K562 (cell line): ENCODE data around the gene CBX3. TPM values are rescaled to one million over a fixed set of nuclear protein-coding genes. Genes with fewer than 3 reads are reported as not detected.

Experiments used
- COPS2 ChIP-seq: fragments of 450-650 bp; conservative IDR thresholded peaks from 2 replicates; pipeline ENCODE4 v1.6.1; 2016; ENCODE audit warnings: mild to moderate bottlenecking, moderate library complexity
- EP300 ChIP-seq: IDR thresholded peaks from 2 replicates; pipeline ENCODE4 v1.6.1; 2012; ENCODE audit warnings: low read length, improper control_type of control experiment
- GTF2B ChIP-seq: IDR thresholded peaks from 2 replicates; pipeline ENCODE4 v1.6.1; 2011; ENCODE audit not compliant: insufficient read length; ENCODE audit errors: extremely low read depth
- HDGF ChIP-seq: fragments of 450-650 bp; IDR thresholded peaks from 2 replicates; pipeline ENCODE4 v1.6.1; 2016
- KLF16 ChIP-seq: IDR thresholded peaks from 2 replicates; pipeline ENCODE4 v1.6.1; 2016; ENCODE audit warnings: antibody characterized with exemption
- MBD2 ChIP-seq: sonication (generic); IDR thresholded peaks from 2 replicates; pipeline ENCODE4 v1.6.1; 2016; ENCODE audit warnings: low read depth, borderline replicate concordance
- MCM3 ChIP-seq: fragments of 450-650 bp; IDR thresholded peaks from 2 replicates; pipeline ENCODE4 v1.6.1; 2016
- MLX ChIP-seq, 2 experiments: fragments of 450-650 bp in 1 of 2; sonication (generic) in 1 of 2; formaldehyde crosslinking; conservative IDR thresholded peaks; 2 replicates each; pipeline versions ENCODE4 v1.4.0 to v1.8.1; 2020 to 2022; ENCODE audit warnings: mild to moderate bottlenecking in 1 of 2, missing genetic modification reagents in 1 of 2
- NR2F6 ChIP-seq: fragments of 450-650 bp; formaldehyde crosslinking; IDR thresholded peaks from 2 replicates; pipeline ENCODE4 v1.4.0; 2020; ENCODE audit warnings: mild to moderate bottlenecking
- POLR3A ChIP-seq: IDR thresholded peaks from 2 replicates; pipeline ENCODE4 v1.6.1; 2011; ENCODE audit warnings: borderline replicate concordance, mild to moderate bottlenecking, moderate library complexity; ENCODE audit not compliant: insufficient read length, insufficient read depth; ENCODE audit errors: extremely low read depth
- RNF219 ChIP-seq: fragments of 250-450 bp; sonication (Bioruptor Pico); IDR thresholded peaks from 2 replicates; pipeline ENCODE4 v1.5.0; 2022; ENCODE audit warnings: mild to moderate bottlenecking
- TAL1 ChIP-seq: fragments of 450-650 bp; IDR thresholded peaks from 2 replicates; pipeline ENCODE4 v1.6.1; 2016; ENCODE audit warnings: mild to moderate bottlenecking
- TGIF2 ChIP-seq: sonication (generic); formaldehyde crosslinking; IDR thresholded peaks from 2 replicates; pipeline ENCODE4 v1.8.1; 2022; ENCODE audit warnings: mild to moderate bottlenecking, missing genetic modification reagents, moderate library complexity
- ZNF146 ChIP-seq: IDR thresholded peaks from one replicate; pipeline ENCODE4 v1.6.1; 2018; ENCODE audit warnings: missing compliant biosample characterization; ENCODE audit not compliant: unreplicated experiment
- ZNF644 ChIP-seq: fragments of 200-800 bp; sonication (Bioruptor generic); IDR thresholded peaks from 2 replicates; pipeline ENCODE4 v1.6.1; 2016; ENCODE audit warnings: low read depth, missing genetic modification characterization, missing compliant biosample characterization
- ZNF695 ChIP-seq: fragments of 450-650 bp; formaldehyde crosslinking; IDR thresholded peaks from 2 replicates; pipeline ENCODE4 v1.4.0; 2020; ENCODE audit warnings: mild to moderate bottlenecking, moderate library complexity
- polyA plus RNA-seq, 8 experiments: library from polyadenylated mRNA; depleted of rRNA in 4 of 8; stranded (reverse) in 5 of 8; unstranded in 3 of 8; fragments of >200 nt; fragmentation: Nextera tagmentation in 2 of 8; fragmentation: Illumina TruSeq in 1 of 8; extraction: Ambion mirVana in 2 of 8; extraction: Trizol in 1 of 8; gene quantifications; 2 replicates each; pipeline versions ENCODE4 v1.2.1 to v1.2.3, GENCODE V29; 2011 to 2014; ENCODE audit warnings: inconsistent platforms in 1 of 8, missing spikeins in 1 of 8
- total RNA-seq, 7 experiments: library from RNA; depleted of rRNA in 6 of 7; stranded (reverse); fragments of >200 nt in 6 of 7; fragmentation: Illumina TruSeq in 2 of 7; extraction: Trizol in 2 of 7; gene quantifications; 2 replicates each; pipeline versions ENCODE4 v1.2.1 to v1.2.3, GENCODE V29; 2011 to 2021; ENCODE audit warnings: low replicate concordance in 1 of 7
- TF ChIP-seq, protein P1 (sequence below): sonication (generic); formaldehyde crosslinking; IDR thresholded peaks from 2 replicates; pipeline ENCODE4 v1.8.1; 2022; ENCODE audit warnings: missing genetic modification reagents
- TF ChIP-seq, protein P2 (sequence below): IDR thresholded peaks from 2 replicates; pipeline ENCODE4 v1.6.1; 2016; ENCODE audit warnings: missing genetic modification characterization, missing compliant biosample characterization
- TF ChIP-seq, protein P3 (sequence below): sonication (generic); formaldehyde crosslinking; IDR thresholded peaks from 2 replicates; pipeline ENCODE4 v1.8.0; 2022; ENCODE audit warnings: mild to moderate bottlenecking, low read depth, missing genetic modification reagents
- TF ChIP-seq, protein P4 (sequence below): sonication (generic); formaldehyde crosslinking; IDR thresholded peaks from 2 replicates; pipeline ENCODE4 v1.8.0; 2022; ENCODE audit warnings: mild to moderate bottlenecking, missing genetic modification reagents, borderline replicate concordance

CBX3 gene
- total and polyA plus RNA-seq, 9 of the 15 experiments (the other 6 are each of a cell fraction or from before 2014, with no cell fraction given): 198 to 413 (median 328) TPM

- TF ChIP-seq, protein P1, sequence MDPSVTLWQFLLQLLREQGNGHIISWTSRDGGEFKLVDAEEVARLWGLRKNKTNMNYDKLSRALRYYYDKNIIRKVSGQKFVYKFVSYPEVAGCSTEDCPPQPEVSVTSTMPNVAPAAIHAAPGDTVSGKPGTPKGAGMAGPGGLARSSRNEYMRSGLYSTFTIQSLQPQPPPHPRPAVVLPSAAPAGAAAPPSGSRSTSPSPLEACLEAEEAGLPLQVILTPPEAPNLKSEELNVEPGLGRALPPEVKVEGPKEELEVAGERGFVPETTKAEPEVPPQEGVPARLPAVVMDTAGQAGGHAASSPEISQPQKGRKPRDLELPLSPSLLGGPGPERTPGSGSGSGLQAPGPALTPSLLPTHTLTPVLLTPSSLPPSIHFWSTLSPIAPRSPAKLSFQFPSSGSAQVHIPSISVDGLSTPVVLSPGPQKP: no peak
- TF ChIP-seq TAL1 (no peak), ZNF644 (tag) (0 out of 2 replicates have a peak, but pooled peaks have one; percentile 25), KLF16 (peak; percentile 37; the same call in 1 of the 2 replicates), ZNF695 (CRISPR knock-in tag) (no peak), MBD2 (no peak), POLR3A (no peak), MCM3 (no peak), NR2F6 (CRISPR knock-in tag) (no peak), COPS2 (no peak), RNF219 (CRISPR knock-in tag) (no peak), MLX (CRISPR knock-in tag; conservative IDR thresholded peaks at IDR 0.05) (no peak), HDGF (no peak), EP300 (0 out of 2 replicates have a peak, but pooled peaks have one; percentile 13), ZNF146 (no peak), GTF2B (no peak), TGIF2 (CRISPR knock-in tag) (no peak)
- TF ChIP-seq, protein P2, sequence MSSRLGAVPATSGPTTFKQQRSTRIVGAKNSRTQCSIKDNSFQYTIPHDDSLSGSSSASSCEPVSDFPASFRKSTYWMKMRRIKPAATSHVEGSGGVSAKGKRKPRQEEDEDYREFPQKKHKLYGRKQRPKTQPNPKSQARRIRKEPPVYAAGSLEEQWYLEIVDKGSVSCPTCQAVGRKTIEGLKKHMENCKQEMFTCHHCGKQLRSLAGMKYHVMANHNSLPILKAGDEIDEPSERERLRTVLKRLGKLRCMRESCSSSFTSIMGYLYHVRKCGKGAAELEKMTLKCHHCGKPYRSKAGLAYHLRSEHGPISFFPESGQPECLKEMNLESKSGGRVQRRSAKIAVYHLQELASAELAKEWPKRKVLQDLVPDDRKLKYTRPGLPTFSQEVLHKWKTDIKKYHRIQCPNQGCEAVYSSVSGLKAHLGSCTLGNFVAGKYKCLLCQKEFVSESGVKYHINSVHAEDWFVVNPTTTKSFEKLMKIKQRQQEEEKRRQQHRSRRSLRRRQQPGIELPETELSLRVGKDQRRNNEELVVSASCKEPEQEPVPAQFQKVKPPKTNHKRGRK: no peak
- TF ChIP-seq, protein P3, sequence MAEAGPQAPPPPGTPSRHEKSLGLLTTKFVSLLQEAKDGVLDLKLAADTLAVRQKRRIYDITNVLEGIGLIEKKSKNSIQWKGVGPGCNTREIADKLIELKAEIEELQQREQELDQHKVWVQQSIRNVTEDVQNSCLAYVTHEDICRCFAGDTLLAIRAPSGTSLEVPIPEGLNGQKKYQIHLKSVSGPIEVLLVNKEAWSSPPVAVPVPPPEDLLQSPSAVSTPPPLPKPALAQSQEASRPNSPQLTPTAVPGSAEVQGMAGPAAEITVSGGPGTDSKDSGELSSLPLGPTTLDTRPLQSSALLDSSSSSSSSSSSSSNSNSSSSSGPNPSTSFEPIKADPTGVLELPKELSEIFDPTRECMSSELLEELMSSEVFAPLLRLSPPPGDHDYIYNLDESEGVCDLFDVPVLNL: no peak
- TF ChIP-seq, protein P4, sequence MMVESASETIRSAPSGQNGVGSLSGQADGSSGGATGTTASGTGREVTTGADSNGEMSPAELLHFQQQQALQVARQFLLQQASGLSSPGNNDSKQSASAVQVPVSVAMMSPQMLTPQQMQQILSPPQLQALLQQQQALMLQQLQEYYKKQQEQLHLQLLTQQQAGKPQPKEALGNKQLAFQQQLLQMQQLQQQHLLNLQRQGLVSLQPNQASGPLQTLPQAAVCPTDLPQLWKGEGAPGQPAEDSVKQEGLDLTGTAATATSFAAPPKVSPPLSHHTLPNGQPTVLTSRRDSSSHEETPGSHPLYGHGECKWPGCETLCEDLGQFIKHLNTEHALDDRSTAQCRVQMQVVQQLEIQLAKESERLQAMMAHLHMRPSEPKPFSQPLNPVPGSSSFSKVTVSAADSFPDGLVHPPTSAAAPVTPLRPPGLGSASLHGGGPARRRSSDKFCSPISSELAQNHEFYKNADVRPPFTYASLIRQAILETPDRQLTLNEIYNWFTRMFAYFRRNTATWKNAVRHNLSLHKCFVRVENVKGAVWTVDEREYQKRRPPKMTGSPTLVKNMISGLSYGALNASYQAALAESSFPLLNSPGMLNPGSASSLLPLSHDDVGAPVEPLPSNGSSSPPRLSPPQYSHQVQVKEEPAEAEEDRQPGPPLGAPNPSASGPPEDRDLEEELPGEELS (CRISPR knock-in tag): no peak
These were observed 36.5 kb downstream of the CBX3 start (continued) for GRCh38 chr7:26238032-26238431.
